Activated naive CD8-positive, alpha-beta T cell treated with anti-CD3 and anti-CD28 coated beads, Interleukin-2, amount 50 U/mL, for 24 hours (primary cell): ENCODE measurements around the gene ATG14.
A peak's percentile ranks its signal among the peaks of the same experiment; 100 is the strongest.

Experiments used
- ATAC-seq: fragments of 150-1000 bp; cut with Tn5 transposase; one replicate; pipeline ENCODE4 v1.10.0; 2021
- DNase-seq: peaks from one replicate; pipeline ENCODE4 v3.0.0; 2021
- H3K27ac Mint-ChIP-seq: one replicate; pipeline ENCODE4 v1.8.0; 2021; ENCODE audit warnings: mild to moderate bottlenecking, mixed read lengths
- H3K27me3 Mint-ChIP-seq: one replicate; pipeline ENCODE4 v1.8.0; 2021; ENCODE audit warnings: mixed read lengths
- H3K36me3 Mint-ChIP-seq: one replicate; pipeline ENCODE4 v1.8.0; 2021; ENCODE audit warnings: low read depth, mixed read lengths
- H3K4me1 Mint-ChIP-seq: one replicate; pipeline ENCODE4 v1.8.0; 2021; ENCODE audit warnings: mixed read lengths
- H3K4me3 Mint-ChIP-seq: one replicate; pipeline ENCODE4 v1.8.0; 2021; ENCODE audit warnings: mild to moderate bottlenecking, moderate library complexity, mixed read lengths
- H3K9me3 Mint-ChIP-seq: one replicate; pipeline ENCODE4 v1.8.0; 2021; ENCODE audit warnings: mixed read lengths

The ATG14 gene

GRCh38 chr14:55336691-55337090 is 74.9 kb downstream of the ATG14 start:
- Mint-ChIP-seq H3K4me1 (peaks cover 95% of the 10 kb centered on the region), H3K36me3 (peaks cover 4% of the 10 kb centered on the region), H3K9me3 (no peaks in the 10 kb centered on the region), H3K27me3 (no peaks in the 10 kb centered on the region), H3K4me3 (no peak overlapping the region), H3K27ac (peak overlapping the region; percentile 61)
- DNase-seq (no peak), ATAC-seq (no peak)

- no peak for DNase-seq
- Mint-ChIP-seq H3K9me3 (no peaks in the 10 kb centered on the region), H3K27me3 (no peaks in the 10 kb centered on the region), H3K27ac (peak overlapping the region; percentile 33), H3K36me3 (peaks cover 4% of the 10 kb centered on the region), H3K4me1 (peaks cover 91% of the 10 kb centered on the region), H3K4me3 (no peak overlapping the region)
- no peak for ATAC-seq
Measured at GRCh38 chr14:55336162-55336561, 75.5 kb downstream of the ATG14 start.

- Mint-ChIP-seq H3K27me3 (no peaks in the 10 kb centered on the region), H3K4me3 (peak overlapping the region; percentile 37), H3K4me1 (peaks cover 91% of the 10 kb centered on the region), H3K27ac (peak overlapping the region; percentile 89), H3K36me3 (peaks cover 2% of the 10 kb centered on the region), H3K9me3 (no peaks in the 10 kb centered on the region)
- no peak for DNase-seq
- peak; percentile 24 for ATAC-seq
Measured at GRCh38 chr14:55333711-55334485, 77.7 kb downstream of the ATG14 start.

GRCh38 chr14:55332654-55333570 is 78.7 kb downstream of the ATG14 start:
- Mint-ChIP-seq H3K4me1 (peaks cover 85% of the 10 kb centered on the region), H3K4me3 (peak overlapping the region; percentile 75), H3K36me3 (peaks cover 2% of the 10 kb centered on the region), H3K27me3 (no peaks in the 10 kb centered on the region), H3K27ac (peak overlapping the region; percentile 87), H3K9me3 (no peaks in the 10 kb centered on the region)
- DNase-seq (no peak), ATAC-seq (peak; percentile 44)

GRCh38 chr14:55329999-55330710 is 81.5 kb downstream of the ATG14 start:
- Mint-ChIP-seq H3K27me3 (no peaks in the 10 kb centered on the region), H3K27ac (peak overlapping the region; percentile 80), H3K36me3 (peaks cover 2% of the 10 kb centered on the region), H3K4me3 (peak overlapping the region; percentile 50), H3K9me3 (no peaks in the 10 kb centered on the region), H3K4me1 (peaks cover 79% of the 10 kb centered on the region)
- peak; percentile 65 for ATAC-seq
- DNase-seq, result no peak

GRCh38 chr14:55328317-55328716 is 83.3 kb downstream of the ATG14 start:
- Mint-ChIP-seq H3K27ac (no peak overlapping the region), H3K9me3 (no peaks in the 10 kb centered on the region), H3K36me3 (peaks cover 6% of the 10 kb centered on the region), H3K27me3 (no peaks in the 10 kb centered on the region), H3K4me1 (peaks cover 61% of the 10 kb centered on the region), H3K4me3 (no peak overlapping the region)
- ATAC-seq, result no peak
- no peak for DNase-seq

GRCh38 chr14:55327179-55327578 is 84.5 kb downstream of the ATG14 start:
- no peaks in the 10 kb centered on the region for H3K27me3 Mint-ChIP-seq
- peaks cover 49% of the 10 kb centered on the region for H3K4me1 Mint-ChIP-seq
- no peaks in the 10 kb centered on the region for H3K9me3 Mint-ChIP-seq
- peak overlapping the region; percentile 2 for H3K27ac Mint-ChIP-seq
- H3K36me3 Mint-ChIP-seq, result peaks cover 6% of the 10 kb centered on the region
- DNase-seq, result no peak
- H3K4me3 Mint-ChIP-seq, result no peak overlapping the region
- peak; percentile 38 for ATAC-seq

GRCh38 chr14:55324812-55325211 is 86.8 kb downstream of the ATG14 start:
- Mint-ChIP-seq H3K27ac (no peak overlapping the region), H3K36me3 (peaks cover 10% of the 10 kb centered on the region), H3K4me3 (no peak overlapping the region), H3K27me3 (no peaks in the 10 kb centered on the region), H3K9me3 (no peaks in the 10 kb centered on the region), H3K4me1 (peaks cover 32% of the 10 kb centered on the region)
- ATAC-seq (no peak), DNase-seq (no peak)

- H3K36me3 Mint-ChIP-seq, result peaks cover 12% of the 10 kb centered on the region
- H3K27ac Mint-ChIP-seq, result no peak overlapping the region
- peaks cover 24% of the 10 kb centered on the region for H3K4me1 Mint-ChIP-seq
- no peak overlapping the region for H3K4me3 Mint-ChIP-seq
- ATAC-seq (no peak), DNase-seq (no peak)
- no peaks in the 10 kb centered on the region for H3K9me3 Mint-ChIP-seq
- no peaks in the 10 kb centered on the region for H3K27me3 Mint-ChIP-seq
Measured at GRCh38 chr14:55323910-55324309, 87.7 kb downstream of the ATG14 start.

GRCh38 chr14:55318694-55319093 is 92.9 kb downstream of the ATG14 start:
- DNase-seq (no peak), ATAC-seq (no peak)
- Mint-ChIP-seq H3K27me3 (no peaks in the 10 kb centered on the region), H3K4me1 (peaks cover 4% of the 10 kb centered on the region), H3K9me3 (peaks cover 14% of the 10 kb centered on the region), H3K27ac (no peak overlapping the region), H3K36me3 (peaks cover 41% of the 10 kb centered on the region), H3K4me3 (no peak overlapping the region)

- H3K27me3 Mint-ChIP-seq, result no peaks in the 10 kb centered on the region
- peaks cover 10% of the 10 kb centered on the region for H3K4me1 Mint-ChIP-seq
- H3K4me3 Mint-ChIP-seq, result no peak overlapping the region
- no peak overlapping the region for H3K27ac Mint-ChIP-seq
- ATAC-seq, result no peak
- peaks cover 23% of the 10 kb centered on the region for H3K9me3 Mint-ChIP-seq
- DNase-seq, result no peak
- H3K36me3 Mint-ChIP-seq, result peaks cover 47% of the 10 kb centered on the region
Measured at GRCh38 chr14:55317542-55318306, 93.9 kb downstream of the ATG14 start.

GRCh38 chr14:55316564-55316963 is 95.1 kb downstream of the ATG14 start:
- H3K27ac Mint-ChIP-seq, result no peak overlapping the region
- peaks cover 10% of the 10 kb centered on the region for H3K4me1 Mint-ChIP-seq
- peaks cover 56% of the 10 kb centered on the region for H3K36me3 Mint-ChIP-seq

More at GRCh38 chr14:55316564-55316963, 95.1 kb downstream of the ATG14 start:
- ATAC-seq, result no peak
- Mint-ChIP-seq H3K4me3 (no peak overlapping the region), H3K27me3 (no peaks in the 10 kb centered on the region), H3K9me3 (peaks cover 23% of the 10 kb centered on the region)
- DNase-seq, result no peak
